Measurements from ENCODE around the gene ELL2.

Gene ELL2

GRCh38 chr5:95953021-95953702, 8.5 kb downstream of the ELL2 start:
- no peak for DNase-seq

- DNase-seq, result no peak
Measured at GRCh38 chr5:95951916-95952315, 9.7 kb downstream of the ELL2 start.

GRCh38 chr5:95949810-95950209, 11.8 kb downstream of the ELL2 start:
- DNase-seq, result no peak

- DNase-seq, result no peak
Measured at GRCh38 chr5:95948631-95949030, 13.0 kb downstream of the ELL2 start.

GRCh38 chr5:95946451-95946850, 15.2 kb downstream of the ELL2 start:
- DNase-seq, result no peak

- no peak for DNase-seq
Measured at GRCh38 chr5:95942968-95943367, 18.7 kb downstream of the ELL2 start.

GRCh38 chr5:95942414-95942813, 19.2 kb downstream of the ELL2 start:
- DNase-seq, result no peak

GRCh38 chr5:95941756-95942155, 19.9 kb downstream of the ELL2 start:
- DNase-seq, result no peak

- no peak for DNase-seq
Measured at GRCh38 chr5:95940758-95941682, 20.6 kb downstream of the ELL2 start.

GRCh38 chr5:95939465-95939864, 22.2 kb downstream of the ELL2 start:
- DNase-seq, result no peak

GRCh38 chr5:95938766-95939165, 22.9 kb downstream of the ELL2 start:
- DNase-seq, result no peak

GRCh38 chr5:95938347-95938746, 23.3 kb downstream of the ELL2 start:
- DNase-seq, result no peak

- no peak for DNase-seq
Measured at GRCh38 chr5:95937607-95938152, 24.0 kb downstream of the ELL2 start.

GRCh38 chr5:95936812-95937397, 24.7 kb downstream of the ELL2 start:
- DNase-seq, result no peak

- DNase-seq, result no peak
Measured at GRCh38 chr5:95935553-95936100, 26.0 kb downstream of the ELL2 start.

GRCh38 chr5:95934207-95934804, 27.3 kb downstream of the ELL2 start:
- DNase-seq, result no peak

GRCh38 chr5:95932941-95933340, 28.7 kb downstream of the ELL2 start:
- DNase-seq, result no peak

GRCh38 chr5:95931079-95931833, 30.4 kb downstream of the ELL2 start:
- DNase-seq, result no peak

- DNase-seq, result no peak
Measured at GRCh38 chr5:95930141-95930930, 31.3 kb downstream of the ELL2 start.

GRCh38 chr5:95928724-95929253, 32.9 kb downstream of the ELL2 start:
- DNase-seq, result no peak
